Measurements from ENCODE around the gene SLC29A2.

GRCh38 chr11:66417000-66417399 is 45.4 kb upstream of the SLC29A2 start:
- TF ChIP-seq CTCF (IDR thresholded peaks at IDR 0.05): no peak
- TF ChIP-seq POLR2A (IDR thresholded peaks at IDR 0.05): no peak

All from tibial nerve (tissue), 3 donors.